Mesothelial cell of epicardium (in vitro differentiated cells): Measurements from ENCODE around the gene EYS. TPM values are rescaled to one million over a fixed set of nuclear protein-coding genes. Genes with fewer than 3 reads are reported as not detected.

Source experiments
- DNase-seq, 2 experiments: peaks; one replicate each; pipeline ENCODE4 v3.0.0; 2021; ENCODE audit warnings: low spot score in 2 of 2; ENCODE audit not compliant: unreplicated experiment in 2 of 2
- H3K27ac Mint-ChIP-seq: 2 replicates; pipeline ENCODE4 v1.8.0; 2021; ENCODE audit warnings: mixed read lengths
- H3K27me3 Mint-ChIP-seq: 2 replicates; pipeline ENCODE4 v1.8.0; 2021; ENCODE audit warnings: low read depth, mixed read lengths
- H3K36me3 Mint-ChIP-seq: 2 replicates; pipeline ENCODE4 v1.8.0; 2021; ENCODE audit warnings: mixed read lengths
- H3K4me1 Mint-ChIP-seq: 2 replicates; pipeline ENCODE4 v1.8.0; 2021; ENCODE audit warnings: mixed read lengths
- H3K4me3 Mint-ChIP-seq: 2 replicates; pipeline ENCODE4 v1.8.0; 2021; ENCODE audit warnings: mild to moderate bottlenecking, moderate library complexity, mixed read lengths
- H3K9me3 Mint-ChIP-seq: 2 replicates; pipeline ENCODE4 v1.8.0; 2021; ENCODE audit warnings: mixed read lengths
- total RNA-seq: library from RNA; stranded (reverse); gene quantifications from 3 replicates; pipeline ENCODE4 v1.2.1, GENCODE V29; 2021
- TF ChIP-seq, protein P1 (sequence below): fragments of 200-600 bp; sonication (generic); IDR thresholded peaks from one replicate; pipeline ENCODE4 v1.5.0; 2021; ENCODE audit warnings: antibody characterized with exemption; ENCODE audit not compliant: unreplicated experiment

EYS gene
- total RNA-seq, 1 donor from 2014 or later = 0.69 TPM

DNA sequence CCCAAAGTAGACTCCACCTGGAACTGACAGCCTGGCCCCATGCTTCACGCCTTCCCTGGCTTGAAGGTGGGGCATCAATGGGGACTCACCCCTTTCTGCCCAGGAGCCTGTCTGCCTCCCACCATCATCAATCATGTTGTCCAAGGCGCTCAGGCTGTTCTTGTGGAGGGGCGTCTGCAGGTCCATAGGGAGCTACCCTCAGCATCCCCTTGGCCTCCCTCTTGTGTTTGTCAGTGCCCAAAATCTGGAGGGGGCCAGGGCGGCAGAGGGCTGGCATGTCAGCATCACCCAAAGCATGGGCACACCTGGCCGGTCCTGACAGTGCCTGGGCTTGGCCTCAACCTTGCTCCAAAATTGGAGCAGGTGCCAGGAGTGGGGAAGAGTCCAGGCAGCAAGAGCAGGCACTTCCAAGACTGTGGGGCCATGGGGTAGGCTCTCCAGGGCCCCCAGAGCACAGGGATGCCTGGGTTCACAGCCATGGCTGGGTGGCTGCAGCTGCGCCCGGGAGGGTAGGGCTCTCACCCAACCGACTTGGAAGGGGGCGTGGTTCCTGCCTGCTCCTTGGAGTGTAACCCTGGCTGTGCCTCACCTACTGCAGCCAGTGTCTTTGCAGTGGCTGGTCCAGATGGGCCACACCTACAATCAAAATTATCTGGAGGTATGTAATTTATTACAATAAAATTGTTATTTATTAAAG, 903.4 kb downstream of the EYS start:
- no peak for DNase-seq
- Mint-ChIP-seq H3K4me3 (no peak overlapping the region), H3K9me3 (no peaks in the 10 kb centered on the region), H3K36me3 (no peaks in the 10 kb centered on the region), H3K4me1 (peaks cover 4% of the 10 kb centered on the region), H3K27ac (no peak overlapping the region), H3K27me3 (no peaks in the 10 kb centered on the region)
- TF ChIP-seq, protein P1, sequence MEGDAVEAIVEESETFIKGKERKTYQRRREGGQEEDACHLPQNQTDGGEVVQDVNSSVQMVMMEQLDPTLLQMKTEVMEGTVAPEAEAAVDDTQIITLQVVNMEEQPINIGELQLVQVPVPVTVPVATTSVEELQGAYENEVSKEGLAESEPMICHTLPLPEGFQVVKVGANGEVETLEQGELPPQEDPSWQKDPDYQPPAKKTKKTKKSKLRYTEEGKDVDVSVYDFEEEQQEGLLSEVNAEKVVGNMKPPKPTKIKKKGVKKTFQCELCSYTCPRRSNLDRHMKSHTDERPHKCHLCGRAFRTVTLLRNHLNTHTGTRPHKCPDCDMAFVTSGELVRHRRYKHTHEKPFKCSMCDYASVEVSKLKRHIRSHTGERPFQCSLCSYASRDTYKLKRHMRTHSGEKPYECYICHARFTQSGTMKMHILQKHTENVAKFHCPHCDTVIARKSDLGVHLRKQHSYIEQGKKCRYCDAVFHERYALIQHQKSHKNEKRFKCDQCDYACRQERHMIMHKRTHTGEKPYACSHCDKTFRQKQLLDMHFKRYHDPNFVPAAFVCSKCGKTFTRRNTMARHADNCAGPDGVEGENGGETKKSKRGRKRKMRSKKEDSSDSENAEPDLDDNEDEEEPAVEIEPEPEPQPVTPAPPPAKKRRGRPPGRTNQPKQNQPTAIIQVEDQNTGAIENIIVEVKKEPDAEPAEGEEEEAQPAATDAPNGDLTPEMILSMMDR = no peak

DNA sequence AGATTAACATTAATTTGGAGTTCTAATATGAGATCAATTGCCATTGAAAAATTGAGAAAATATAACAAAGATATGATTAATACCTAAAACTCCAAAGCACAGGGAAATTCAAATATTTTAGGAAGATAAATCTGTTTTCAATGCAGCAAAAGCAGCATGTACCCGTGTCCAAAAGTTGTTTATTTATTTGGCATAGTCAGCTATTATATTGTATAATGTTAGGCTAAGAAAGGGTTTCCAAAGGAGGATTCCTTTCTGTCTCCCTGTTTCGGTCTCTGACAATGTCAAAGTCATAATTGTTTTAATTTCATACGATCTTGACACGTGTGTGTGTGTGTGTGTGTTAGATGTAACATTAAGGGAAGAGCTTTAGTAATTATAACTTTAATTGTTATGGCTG, 914.5 kb downstream of the EYS start:
- no peaks in the 10 kb centered on the region for H3K9me3 Mint-ChIP-seq
- H3K27ac Mint-ChIP-seq = no peak overlapping the region
- TF ChIP-seq, protein P1 = no peak
- H3K4me1 Mint-ChIP-seq = peaks cover 2% of the 10 kb centered on the region
- H3K4me3 Mint-ChIP-seq = no peak overlapping the region
- DNase-seq = no peak
- H3K36me3 Mint-ChIP-seq = no peaks in the 10 kb centered on the region
- H3K27me3 Mint-ChIP-seq = no peaks in the 10 kb centered on the region

DNA sequence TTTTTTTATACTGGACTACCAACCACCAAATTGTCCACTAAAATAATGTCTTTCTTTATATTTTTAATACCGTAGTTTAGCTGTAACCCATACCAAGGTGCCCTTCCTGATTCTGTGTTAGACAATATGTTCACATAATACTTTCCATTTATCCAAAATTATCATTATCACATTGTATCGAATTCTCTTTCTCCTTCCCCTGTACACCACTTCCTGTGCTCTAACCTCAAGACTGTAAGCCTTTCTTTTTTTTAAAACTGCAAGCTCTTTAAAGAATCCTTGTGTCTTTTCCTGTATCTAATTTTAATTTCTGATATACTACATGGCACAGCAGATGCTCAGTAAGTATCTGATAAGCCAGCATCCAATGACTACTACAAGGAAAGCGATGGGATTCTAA, 917.5 kb downstream of the EYS start:
- Mint-ChIP-seq H3K4me1 (peaks cover 12% of the 10 kb centered on the region), H3K27me3 (no peaks in the 10 kb centered on the region), H3K9me3 (no peaks in the 10 kb centered on the region), H3K36me3 (no peaks in the 10 kb centered on the region), H3K4me3 (no peak overlapping the region), H3K27ac (no peak overlapping the region)
- TF ChIP-seq, protein P1 = no peak
- DNase-seq = no peak

DNA sequence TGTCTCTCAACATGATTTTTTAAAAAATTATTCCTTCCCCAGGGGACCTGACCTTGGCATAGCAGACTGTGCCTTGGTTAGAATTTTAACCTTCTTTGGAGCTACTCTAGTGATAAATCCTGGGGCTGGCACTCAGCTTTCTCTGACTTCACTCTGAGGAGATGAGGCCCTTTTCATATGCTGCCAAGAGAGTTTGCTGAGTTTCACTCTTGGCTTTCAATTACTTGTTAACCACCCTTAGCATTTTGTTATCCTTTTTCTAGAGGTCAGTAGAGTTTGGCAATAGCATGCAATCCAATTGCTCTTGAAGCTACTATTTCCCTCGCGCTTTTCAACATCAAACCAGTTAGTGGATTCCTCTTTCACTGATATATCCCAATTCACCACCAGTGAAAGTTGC, 920.3 kb downstream of the EYS start:
- no peak overlapping the region for H3K4me3 Mint-ChIP-seq

DNA sequence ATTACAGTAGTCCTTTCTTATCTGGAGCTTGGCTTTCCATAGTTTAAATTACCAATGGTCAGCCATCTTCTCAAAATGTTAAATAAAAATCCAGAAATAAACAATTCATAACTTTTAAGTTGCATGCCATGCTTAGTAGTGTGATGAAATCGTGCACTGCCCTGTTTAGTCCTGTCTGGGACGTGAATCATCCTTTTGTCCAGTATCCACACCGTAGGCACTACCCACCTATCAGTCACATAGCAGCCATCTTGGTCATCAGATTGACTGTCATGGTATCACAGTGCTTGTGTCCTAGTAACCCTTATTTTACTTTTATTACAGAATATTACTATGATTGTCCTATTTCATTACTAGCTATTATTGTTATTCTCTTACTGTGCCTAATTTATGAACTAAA, 924.1 kb downstream of the EYS start:
- Mint-ChIP-seq H3K4me3 (no peak overlapping the region), H3K36me3 (peaks cover 7% of the 10 kb centered on the region), H3K27me3 (no peaks in the 10 kb centered on the region), H3K9me3 (peaks cover 35% of the 10 kb centered on the region), H3K27ac (no peak overlapping the region), H3K4me1 (peaks cover 16% of the 10 kb centered on the region)
- TF ChIP-seq, protein P1 = no peak
- DNase-seq = no peak

More for the DNA sequence above, 920.3 kb downstream of the EYS start:
- peaks cover 5% of the 10 kb centered on the region for H3K9me3 Mint-ChIP-seq
- TF ChIP-seq, protein P1 = no peak
- H3K27me3 Mint-ChIP-seq = no peaks in the 10 kb centered on the region
- no peaks in the 10 kb centered on the region for H3K36me3 Mint-ChIP-seq
- peaks cover 12% of the 10 kb centered on the region for H3K4me1 Mint-ChIP-seq
- no peak for DNase-seq
- H3K27ac Mint-ChIP-seq = no peak overlapping the region
